GM18498 (cell line): Measurements from ENCODE around the gene SLC6A16.
"Not testable (repeated sequence)": the region's sequence is repeated elsewhere in the genome, so short reads cannot be mapped to it uniquely, and the experiment has no call there.

ENCODE experiments used
- ATAC-seq: cut with Tn5 transposase; IDR thresholded peaks from one replicate; pipeline ENCODE4 v1.9.1; 2021; ENCODE audit warnings: mild to moderate bottlenecking, moderate library complexity; ENCODE audit not compliant: unreplicated experiment

The SLC6A16 gene

DNA sequence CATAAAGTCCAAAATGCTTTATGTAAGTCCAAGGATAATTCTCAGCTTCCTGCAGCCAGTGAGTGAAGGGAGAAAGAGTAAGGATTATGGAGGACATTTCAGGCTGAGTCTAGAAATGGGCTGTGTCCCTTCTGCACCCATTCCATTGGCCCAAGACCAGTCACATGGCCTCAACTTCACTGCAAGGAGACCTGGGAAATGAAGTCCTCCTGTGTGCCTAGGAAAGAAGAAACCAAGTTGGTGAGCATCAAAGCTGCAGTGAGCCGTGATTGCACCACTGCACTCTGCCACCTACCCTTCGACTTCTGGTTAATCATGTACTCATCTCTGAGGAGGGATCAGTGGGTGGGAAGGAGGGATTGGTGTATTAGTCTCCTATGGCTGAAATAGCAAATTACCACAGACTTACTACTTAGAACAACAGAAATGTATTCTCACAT lies 6.6 kb upstream of the SLC6A16 start:
- peak; percentile 58 for ATAC-seq

GRCh38 chr19:49331187-49331586 lies 6.2 kb upstream of the SLC6A16 start:
- not testable (repeated sequence) for ATAC-seq

- no peak for ATAC-seq
Measured at GRCh38 chr19:49328741-49329140, 3.8 kb upstream of the SLC6A16 start.

DNA sequence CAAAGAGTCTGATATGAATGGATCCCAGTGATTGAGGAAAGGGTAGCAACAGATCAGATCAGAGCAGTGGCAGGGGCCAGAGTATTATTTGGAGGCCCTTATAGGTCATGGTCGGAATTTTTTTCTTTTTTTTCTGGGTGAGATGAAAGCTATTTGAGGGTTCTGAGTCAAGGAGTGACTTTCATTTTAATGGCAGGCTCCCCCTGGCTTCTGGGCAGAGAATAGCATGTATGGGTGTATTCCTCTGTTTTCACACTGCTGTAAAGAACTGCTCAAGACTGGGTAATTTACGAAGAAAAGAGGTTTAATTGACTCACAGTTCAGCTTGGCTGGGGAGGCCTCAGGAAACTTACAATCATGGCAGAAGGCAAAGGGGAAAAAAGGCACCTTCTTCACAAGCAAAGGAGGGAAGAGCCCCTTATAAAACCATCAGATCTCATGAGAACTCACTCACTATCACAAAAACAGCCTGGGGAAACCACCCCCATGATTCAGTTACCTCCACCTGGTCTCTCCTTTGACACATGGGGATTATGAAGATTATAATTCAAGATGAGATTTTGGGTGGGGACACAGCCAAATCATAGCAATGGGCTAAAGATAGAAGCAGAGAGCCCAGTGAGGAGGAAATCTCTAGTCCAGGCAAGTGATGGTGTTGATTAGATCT lies 3.0 kb upstream of the SLC6A16 start:
- ATAC-seq: no peak

- no peak for ATAC-seq
Measured at GRCh38 chr19:49326165-49326704, 1.2 kb upstream of the SLC6A16 start.

DNA sequence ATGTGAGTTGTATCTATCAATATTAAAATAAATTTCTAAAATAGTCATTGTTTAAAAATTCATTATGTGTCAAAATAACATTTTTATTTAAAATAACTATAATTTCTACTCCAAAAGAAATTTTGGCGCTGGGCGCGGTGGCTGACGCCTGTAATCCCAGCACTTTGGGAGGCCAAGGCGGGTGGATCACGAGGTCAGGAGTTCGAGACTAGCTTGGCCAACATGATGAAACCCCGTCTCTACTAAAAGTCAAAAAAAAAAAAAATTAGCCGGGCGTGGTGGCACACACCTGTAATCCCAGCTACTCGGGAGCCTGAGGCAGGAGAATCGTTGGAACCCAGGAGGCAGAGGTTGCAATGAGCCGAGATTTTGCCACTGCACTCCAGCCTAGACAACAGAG lies 765 bp upstream of the SLC6A16 start:
- not testable (repeated sequence) for ATAC-seq

DNA sequence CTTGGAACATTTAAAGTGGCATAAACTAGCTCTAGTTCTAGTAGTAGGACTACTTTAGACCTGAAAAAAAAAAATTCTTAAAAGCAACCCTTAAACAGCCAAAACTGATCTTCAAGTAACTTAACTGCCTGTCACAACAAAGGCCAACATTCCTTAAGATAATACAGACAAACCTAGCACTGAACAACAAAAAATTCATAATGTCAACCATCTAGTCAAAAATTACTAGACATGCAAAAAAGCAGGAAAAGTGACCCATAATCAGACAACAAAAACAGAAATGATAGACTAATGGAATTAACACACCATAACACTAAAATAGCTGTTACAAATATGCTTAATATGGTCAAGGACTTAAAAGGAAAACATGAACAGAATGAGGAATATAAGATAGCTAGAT lies 6.7 kb downstream of the SLC6A16 start:
- ATAC-seq: no peak

- ATAC-seq: no peak
Measured at GRCh38 chr19:49316284-49316683, 8.7 kb downstream of the SLC6A16 start.

GRCh38 chr19:49315111-49315510 lies 9.9 kb downstream of the SLC6A16 start:
- no peak for ATAC-seq

- ATAC-seq: no peak
Measured at GRCh38 chr19:49309087-49309486, 15.9 kb downstream of the SLC6A16 start.

DNA sequence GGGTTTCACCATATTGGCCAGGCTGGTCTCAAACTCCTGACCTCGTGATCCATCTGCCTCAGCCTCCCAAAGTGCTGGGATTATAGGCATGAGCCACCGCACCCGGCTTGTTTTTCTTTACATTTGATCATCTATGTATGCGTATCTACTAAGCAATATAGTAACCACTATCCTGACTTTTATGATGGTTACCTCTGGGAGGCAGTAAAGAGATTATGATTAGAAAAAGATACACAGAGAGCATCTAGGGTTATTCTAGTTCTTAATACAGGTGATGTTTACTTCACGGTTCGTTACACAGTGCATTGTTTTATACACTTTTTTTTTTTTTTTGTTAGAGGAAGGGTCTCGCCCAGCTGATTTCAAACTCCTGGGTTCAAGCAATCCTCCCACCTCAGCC lies 18.3 kb downstream of the SLC6A16 start:
- not testable (repeated sequence) for ATAC-seq

- no peak for ATAC-seq
Measured at GRCh38 chr19:49301866-49302252, 23.1 kb downstream of the SLC6A16 start.

DNA sequence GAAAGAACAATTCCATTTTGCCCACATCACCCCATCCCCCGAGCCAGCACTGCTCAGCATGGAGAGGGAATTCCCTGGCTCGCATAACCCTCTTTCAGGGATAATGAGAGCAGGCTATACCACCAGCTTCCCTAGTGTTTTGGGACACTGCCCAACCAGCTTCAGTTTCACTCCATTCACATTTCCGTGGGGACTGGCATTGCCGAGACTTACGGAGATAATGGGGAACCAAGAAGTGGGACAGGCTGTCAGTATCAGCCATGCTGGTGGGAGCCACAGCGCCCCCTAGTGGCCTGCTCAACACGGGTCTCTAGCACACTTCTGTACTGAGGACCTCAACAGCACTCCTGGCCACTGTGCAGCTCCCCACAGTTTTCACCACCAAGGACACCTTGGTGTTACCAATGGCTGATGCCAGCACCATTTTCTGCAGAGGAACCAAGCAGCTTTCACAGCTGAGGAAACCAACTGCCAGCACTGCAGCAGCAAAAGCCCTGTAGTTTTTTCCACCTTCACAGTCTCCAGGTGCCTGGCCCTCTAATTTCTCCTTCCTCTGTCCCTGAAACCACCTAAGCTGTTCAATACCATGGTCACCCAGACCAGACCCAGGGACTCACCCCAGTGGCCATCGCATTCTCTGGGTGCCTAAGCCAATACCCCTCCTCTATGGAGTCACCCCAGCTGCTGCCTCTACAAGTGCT lies 23.7 kb downstream of the SLC6A16 start:
- ATAC-seq: no peak

- not testable (repeated sequence) for ATAC-seq
Measured at GRCh38 chr19:49298653-49299052, 26.3 kb downstream of the SLC6A16 start.

- no peak for ATAC-seq
Measured at GRCh38 chr19:49297403-49297802, 27.6 kb downstream of the SLC6A16 start.

- ATAC-seq: no peak
Measured at GRCh38 chr19:49295208-49295880, 29.6 kb downstream of the SLC6A16 start.

DNA sequence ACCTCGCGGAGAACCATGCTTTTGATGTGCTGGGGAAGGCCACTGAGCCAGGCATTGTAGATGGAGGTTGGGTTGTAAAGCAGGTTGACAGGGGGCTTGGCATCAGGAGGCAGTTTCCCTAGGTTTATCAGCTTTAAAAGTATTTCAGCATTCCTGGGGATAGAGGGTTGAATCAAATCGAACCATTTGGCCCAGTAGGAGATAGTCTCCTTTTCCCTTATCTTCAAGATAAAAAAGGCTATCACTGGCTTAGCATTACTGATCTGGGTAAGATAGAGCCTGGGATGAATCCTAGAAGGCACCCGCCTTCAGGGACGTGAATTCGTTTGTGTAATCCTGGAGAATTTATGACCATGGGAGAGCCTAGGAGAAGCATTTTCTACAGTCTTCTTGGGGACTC lies 30.6 kb downstream of the SLC6A16 start:
- ATAC-seq: no peak

DNA sequence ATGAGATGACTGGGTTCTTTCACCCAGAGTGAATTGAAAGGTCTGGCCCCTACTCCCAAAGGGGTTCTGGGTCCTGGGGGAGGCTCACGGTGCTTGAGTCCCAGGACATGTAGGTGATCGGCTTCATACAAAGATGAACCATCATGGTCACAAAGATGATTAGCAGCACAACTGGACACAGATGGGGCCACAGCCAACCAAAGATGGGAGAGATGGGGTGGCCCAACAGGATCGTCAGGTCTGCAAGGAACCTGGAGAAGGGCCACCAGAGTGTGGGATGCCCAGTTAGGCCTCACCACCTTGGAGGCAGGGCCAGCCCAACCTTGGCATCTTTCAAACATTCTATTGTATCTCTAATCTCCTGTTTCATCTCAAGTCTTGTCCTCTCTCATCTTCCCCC lies 34.5 kb downstream of the SLC6A16 start:
- ATAC-seq: no peak

GRCh38 chr19:49289286-49289685 lies 35.7 kb downstream of the SLC6A16 start:
- not testable (repeated sequence) for ATAC-seq

GRCh38 chr19:49288205-49288604 lies 36.8 kb downstream of the SLC6A16 start:
- not testable (repeated sequence) for ATAC-seq

GRCh38 chr19:49287141-49287770 lies 37.7 kb downstream of the SLC6A16 start:
- no peak for ATAC-seq
